GM13976 (cell line): ENCODE data around the gene MAD1L1.

Experiments
- DNase-seq: peaks from one replicate; pipeline ENCODE4 v3.0.0; 2012; ENCODE audit warnings: low spot score
- CTCF ChIP-seq: IDR thresholded peaks from 2 replicates; pipeline ENCODE4 v1.5.1; 2012; ENCODE audit warnings: borderline replicate concordance, mild to moderate bottlenecking; ENCODE audit not compliant: insufficient read depth; ENCODE audit errors: extremely low read depth, missing control alignments, control extremely low read depth
- in situ Hi-C: fragments of 300-500 bp; cut with MboI; formaldehyde crosslinking; loops from one replicate; pipeline ENCODE4 v1.12.0; 2022; ENCODE audit warnings: low sequenced_read_pairs, mixed read lengths, inconsistent platforms; ENCODE audit not compliant: unreplicated experiment

The MAD1L1 gene

GRCh38 chr7:1967512-1968396 lies 265.0 kb downstream of the MAD1L1 start:
- in situ Hi-C loops, result no loop called here
- no peak for DNase-seq
- no peak for TF ChIP-seq CTCF

- no peak for DNase-seq
- no peak for TF ChIP-seq CTCF
- in situ Hi-C loops, result no loop called here
These were observed 266.0 kb downstream of the MAD1L1 start for GRCh38 chr7:1966631-1967200.

- in situ Hi-C loops, result no loop called here
- no peak for TF ChIP-seq CTCF
These were observed 267.0 kb downstream of the MAD1L1 start for GRCh38 chr7:1965579-1966294.

GRCh38 chr7:1964913-1965578 lies 267.7 kb downstream of the MAD1L1 start:
- in situ Hi-C loops, result no loop called here
- no peak for TF ChIP-seq CTCF
- DNase-seq, result no peak

More at GRCh38 chr7:1965579-1966294, 267.0 kb downstream of the MAD1L1 start:
- DNase-seq, result no peak

GRCh38 chr7:1964211-1964912 lies 268.4 kb downstream of the MAD1L1 start:
- no peak for TF ChIP-seq CTCF
- in situ Hi-C loops, result no loop called here
- DNase-seq, result no peak
